Suprapubic skin (tissue), 4 donors: ENCODE results near the gene RAB24.

Source experiments
- CTCF ChIP-seq, 2 donors: fragments of 200-600 bp in 1 of 2; fragments of 450-650 bp in 1 of 2; sonication (generic) in 1 of 2; IDR thresholded peaks; one replicate each; pipeline ENCODE4 v1.5.1; 2016 to 2019; ENCODE audit warnings: antibody characterized with exemption in 2 of 2, mild to moderate bottlenecking in 1 of 2, moderate library complexity in 1 of 2
- EP300 ChIP-seq: sonication (generic); formaldehyde crosslinking; IDR thresholded peaks from one replicate; pipeline ENCODE4 v1.6.1; 2017; ENCODE audit warnings: antibody characterized with exemption
- POLR2A ChIP-seq, 2 donors: fragments of 450-650 bp; IDR thresholded peaks; one replicate each; pipeline ENCODE4 v1.6.1; 2017; ENCODE audit warnings: antibody characterized with exemption in 2 of 2, mild to moderate bottlenecking in 2 of 2, moderate library complexity in 2 of 2
- POLR2AphosphoS5 ChIP-seq, 3 donors: sonication (generic); formaldehyde crosslinking; IDR thresholded peaks; one replicate each; pipeline ENCODE4 v1.6.1; 2017; ENCODE audit warnings: antibody characterized with exemption in 3 of 3

DNA sequence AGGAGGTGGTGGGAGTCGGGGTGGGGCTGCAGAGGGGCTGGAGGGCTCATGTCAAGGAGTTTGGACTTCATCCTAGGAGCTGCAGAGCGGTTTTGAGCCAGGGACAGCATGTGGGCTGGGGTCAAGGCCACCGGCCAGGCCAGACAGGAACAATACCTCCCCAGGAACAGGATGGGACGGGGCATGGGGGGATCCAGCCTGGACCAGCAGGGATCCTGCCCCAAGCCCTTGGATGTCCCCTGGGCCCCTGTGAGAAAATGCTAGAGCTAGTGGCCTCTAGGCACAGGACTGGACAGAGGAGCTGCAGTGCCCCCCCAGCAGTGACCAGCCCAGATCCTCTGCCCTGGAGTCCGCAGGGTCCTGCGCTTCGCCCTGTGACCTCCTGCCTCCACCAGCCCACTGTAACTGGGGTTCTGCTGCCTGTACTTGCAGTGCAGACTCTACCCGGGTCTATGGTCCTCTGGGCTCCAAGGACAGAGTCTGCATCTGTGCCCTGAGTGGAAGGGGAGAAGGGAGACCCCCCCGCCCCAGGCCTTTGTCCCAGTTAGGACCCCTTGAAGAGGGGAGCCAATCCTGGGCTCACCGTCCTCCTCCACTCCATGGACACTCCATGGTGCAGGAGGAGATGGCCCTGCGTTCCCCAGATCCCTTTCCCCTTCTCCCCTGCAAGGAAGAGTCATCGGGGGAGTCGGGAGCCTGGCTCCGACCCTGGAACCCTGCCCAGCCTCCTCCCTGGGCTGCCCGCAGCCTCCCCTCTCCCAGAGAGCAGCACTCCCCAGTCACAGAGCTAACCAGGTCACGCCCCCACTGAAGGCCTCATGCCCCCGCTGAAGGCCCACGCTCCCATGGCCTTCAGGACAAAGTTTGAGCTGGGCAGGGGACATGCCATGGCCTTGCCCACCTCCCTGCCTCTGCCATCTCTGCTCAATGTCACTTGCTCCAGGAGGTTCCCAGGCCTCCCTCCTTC is 11.1 kb upstream of the RAB24 start:
- no peak for TF ChIP-seq CTCF (IDR thresholded peaks at IDR 0.05)
- no peak for TF ChIP-seq POLR2AphosphoS5 (IDR thresholded peaks at IDR 0.05)
- TF ChIP-seq EP300, result no peak
- TF ChIP-seq POLR2A (IDR thresholded peaks at IDR 0.05), result no peak
